Body of pancreas (tissue), 4 donors: ENCODE data around the gene ANAPC2. TPM values are rescaled to one million over a fixed set of nuclear protein-coding genes. Genes with fewer than 3 reads are reported as not detected.

Experiments used
- ATAC-seq: fragments of 150-250 bp; one replicate; pipeline ENCODE4 v1.9.1; 2016
- DNase-seq, 4 donors: peaks; one replicate each; pipeline ENCODE4 v3.0.0-alpha.2; 2019
- H3K27ac ChIP-seq, 4 donors: fragments of 200-600 bp; sonication (generic); 1 replicate in 3 of 4; 2 replicates in 1 of 4; pipeline versions ENCODE4 v1.5.1 to v1.6.1; 2016 to 2019; ENCODE audit warnings: mild to moderate bottlenecking in 1 of 4, mixed read lengths in 1 of 4, moderate library complexity in 1 of 4
- H3K27me3 ChIP-seq, 2 donors: fragments of 200-600 bp; sonication (generic); one replicate each; pipeline ENCODE4 v1.6.0; 2016; ENCODE audit warnings: mild to moderate bottlenecking in 1 of 2
- H3K36me3 ChIP-seq, 2 donors: fragments of 200-600 bp; sonication (generic); replicated peaks in 1 of 2; 2 replicates each; pipeline ENCODE4 v1.5.1; 2016; ENCODE audit warnings: low read depth in 2 of 2; ENCODE audit not compliant: insufficient read depth in 1 of 2
- H3K4me1 ChIP-seq: fragments of 200-600 bp; sonication (generic); one replicate; pipeline ENCODE4 v1.6.0; 2016
- H3K4me3 ChIP-seq, 2 donors: fragments of 200-600 bp; sonication (generic); 1 replicate in 1 of 2; 2 replicates in 1 of 2; pipeline ENCODE4 v1.5.1; 2016 to 2019
- H3K9me3 ChIP-seq, 3 donors: fragments of 200-600 bp; sonication (generic); 1 replicate in 2 of 3; 2 replicates in 1 of 3; pipeline ENCODE4 v1.5.1; 2016
- POLR2A ChIP-seq, 3 donors: fragments of 450-650 bp; IDR thresholded peaks; one replicate each; pipeline ENCODE4 v1.6.1; 2016; ENCODE audit warnings: antibody characterized with exemption in 3 of 3, mild to moderate bottlenecking in 2 of 3
- WGBS, 2 donors: methylation state at CpG; one replicate each; pipeline ENCODE4 v1.1.5; 2017; 5-methylcytosine and 5-hydroxymethylcytosine counted together
- intact Hi-C: fragments of 100-400 bp; cut with DNase I; formaldehyde crosslinking; loops from one replicate; pipeline ENCODE4 v1.15.1; 2023
- total RNA-seq, 2 donors: library from RNA; depleted of rRNA; stranded (reverse); fragments of >200 nt; gene quantifications; one replicate each; pipeline ENCODE4 v1.1.0, GENCODE V29; 2016
- TF ChIP-seq, protein P1 (sequence below), 7 experiments: fragments of 450-650 bp in 4 of 7; fragments of 200-600 bp in 3 of 7; sonication (generic) in 3 of 7; IDR thresholded peaks; one replicate each; pipeline ENCODE4 v1.5.1; 2016 to 2019; ENCODE audit warnings: antibody characterized with exemption in 7 of 7

Gene ANAPC2
- total RNA-seq, 2 donors from 2014 or later, result 24.1 to 51.7 TPM

- Histone ChIP-seq H3K27me3 (peaks cover 0 to 26% of the 10 kb centered on the region in 2 donors), H3K36me3 (no peaks in the 10 kb centered on the region), H3K4me1 (peaks cover 27% of the 10 kb centered on the region), H3K27ac (no peak overlapping the region), H3K9me3 (no peaks in the 10 kb centered on the region), H3K4me3 (no peak overlapping the region)
- 68 to 77% methylated on average over 4 to 10 of the region's 10 CpGs for WGBS, 2 donors
- ATAC-seq, result no peak
- no peak for DNase-seq
- TF ChIP-seq, protein P1, sequence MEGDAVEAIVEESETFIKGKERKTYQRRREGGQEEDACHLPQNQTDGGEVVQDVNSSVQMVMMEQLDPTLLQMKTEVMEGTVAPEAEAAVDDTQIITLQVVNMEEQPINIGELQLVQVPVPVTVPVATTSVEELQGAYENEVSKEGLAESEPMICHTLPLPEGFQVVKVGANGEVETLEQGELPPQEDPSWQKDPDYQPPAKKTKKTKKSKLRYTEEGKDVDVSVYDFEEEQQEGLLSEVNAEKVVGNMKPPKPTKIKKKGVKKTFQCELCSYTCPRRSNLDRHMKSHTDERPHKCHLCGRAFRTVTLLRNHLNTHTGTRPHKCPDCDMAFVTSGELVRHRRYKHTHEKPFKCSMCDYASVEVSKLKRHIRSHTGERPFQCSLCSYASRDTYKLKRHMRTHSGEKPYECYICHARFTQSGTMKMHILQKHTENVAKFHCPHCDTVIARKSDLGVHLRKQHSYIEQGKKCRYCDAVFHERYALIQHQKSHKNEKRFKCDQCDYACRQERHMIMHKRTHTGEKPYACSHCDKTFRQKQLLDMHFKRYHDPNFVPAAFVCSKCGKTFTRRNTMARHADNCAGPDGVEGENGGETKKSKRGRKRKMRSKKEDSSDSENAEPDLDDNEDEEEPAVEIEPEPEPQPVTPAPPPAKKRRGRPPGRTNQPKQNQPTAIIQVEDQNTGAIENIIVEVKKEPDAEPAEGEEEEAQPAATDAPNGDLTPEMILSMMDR (IDR thresholded peaks at IDR 0.05), result no peak
- TF ChIP-seq POLR2A (IDR thresholded peaks at IDR 0.05), result no peak
- intact Hi-C loops, result loop anchor here (5.0 kb wide), 2 partner anchors 40 to 115 kb away; no protein-coding TSS in a partner anchor
Observed at GRCh38 chr9:137232101-137232500, 43.7 kb upstream of the ANAPC2 start.

- peaks cover 0 to 26% of the 10 kb centered on the region in 2 donors for H3K27me3 ChIP-seq
- intact Hi-C loops, result loop anchor here (5.0 kb wide), 2 partner anchors 39 to 114 kb away; no protein-coding TSS in a partner anchor
Observed at GRCh38 chr9:137231372-137232039, 43.1 kb upstream of the ANAPC2 start.

GRCh38 chr9:137230705-137231371, 42.5 kb upstream of the ANAPC2 start, which contains the start of gene SLC34A3:
TSS of gene SLC34A3 (plus strand) at chr9:137230901. CDS start at chr9:137231703, 802 bp downstream.
- Histone ChIP-seq H3K27me3 (peaks cover 0 to 24% of the 10 kb centered on the region in 2 donors), H3K4me3 (no peak within 1 kb of the TSS), H3K4me1 (peaks cover 23% of the 10 kb centered on the region), H3K27ac (no peak within 1 kb of the TSS), H3K9me3 (no peaks in the 10 kb centered on the region), H3K36me3 (no peaks in the 10 kb centered on the region)
- DNase-seq (no peak), ATAC-seq (no peak)
- WGBS, 2 donors, result 63 to 68% methylated on average over 7 to 14 of the region's 14 CpGs
- intact Hi-C loops, result loop anchor here (5.0 kb wide), 2 partner anchors 39 to 114 kb away; no protein-coding TSS in a partner anchor
- TF ChIP-seq POLR2A (IDR thresholded peaks at IDR 0.05), result no peak
- TF ChIP-seq, protein P1 (IDR thresholded peaks at IDR 0.05), result no peak

More at GRCh38 chr9:137231372-137232039, 43.1 kb upstream of the ANAPC2 start:
- WGBS, 2 donors, result 85 to 88% methylated on average over 16 to 22 of the region's 23 CpGs
- ATAC-seq, result no peak
- Histone ChIP-seq H3K27ac (no peak overlapping the region), H3K4me3 (no peak overlapping the region), H3K9me3 (no peaks in the 10 kb centered on the region), H3K4me1 (peaks cover 27% of the 10 kb centered on the region), H3K36me3 (no peaks in the 10 kb centered on the region)
- no peak for DNase-seq
- TF ChIP-seq, protein P1 (IDR thresholded peaks at IDR 0.05), result no peak
- TF ChIP-seq POLR2A (IDR thresholded peaks at IDR 0.05), result no peak

GRCh38 chr9:137229903-137230704, 41.7 kb upstream of the ANAPC2 start:
- H3K27me3 ChIP-seq, result peaks cover 0 to 20% of the 10 kb centered on the region in 2 donors
- WGBS, 2 donors, result 54 to 65% methylated on average over 10 to 29 of the region's 31 CpGs
- intact Hi-C loops, result loop anchor here (5.0 kb wide), 2 partner anchors 38 to 113 kb away; no protein-coding TSS in a partner anchor
- no peaks in the 10 kb centered on the region for H3K9me3 ChIP-seq
- no peak for DNase-seq
- no peak overlapping the region for H3K4me3 ChIP-seq
- H3K4me1 ChIP-seq, result peaks cover 22% of the 10 kb centered on the region
- H3K27ac ChIP-seq, result no peak overlapping the region
- ATAC-seq, result no peak
- no peak for TF ChIP-seq POLR2A (IDR thresholded peaks at IDR 0.05)
- TF ChIP-seq, protein P1 (IDR thresholded peaks at IDR 0.05), result no peak
- no peaks in the 10 kb centered on the region for H3K36me3 ChIP-seq
